SK-N-MC (cell line): ENCODE results near the gene RPS6KA5.

ENCODE experiments used
- EZH2 ChIP-seq: fragments of 200-600 bp; sonication (generic); IDR thresholded peaks from one replicate; pipeline ENCODE4 v1.6.1; 2017; ENCODE audit warnings: antibody characterized with exemption
- POLR2AphosphoS5 ChIP-seq: IDR thresholded peaks from 2 replicates; pipeline ENCODE4 v1.6.1; 2012; ENCODE audit warnings: mild to moderate bottlenecking, low read depth, low read length, borderline replicate concordance

GRCh38 chr14:91084516-91084915, 24.1 kb upstream of the RPS6KA5 start:
- no peak for TF ChIP-seq POLR2AphosphoS5
- TF ChIP-seq EZH2, result no peak
